ENCODE measurements around the gene TDO2.

Gene TDO2

GRCh38 chr4:155954939-155955338, 51.4 kb downstream of the TDO2 start:
- no peak for DNase-seq

- no peak for DNase-seq
Observed at GRCh38 chr4:155956461-155956860, 53.0 kb downstream of the TDO2 start.

- DNase-seq = no peak
Observed at GRCh38 chr4:155959417-155959816, 55.9 kb downstream of the TDO2 start.

- peak; percentile 41 for DNase-seq
Observed at GRCh38 chr4:155960522-155960921, 57.0 kb downstream of the TDO2 start.

- no peak for DNase-seq
Observed at GRCh38 chr4:155961575-155961974, 58.1 kb downstream of the TDO2 start.

- DNase-seq = no peak
Observed at GRCh38 chr4:155962767-155963166, 59.3 kb downstream of the TDO2 start.

GRCh38 chr4:155964016-155964891, 60.8 kb downstream of the TDO2 start:
- DNase-seq = no peak

- DNase-seq = no peak
Observed at GRCh38 chr4:155966171-155966570, 62.7 kb downstream of the TDO2 start.

- no peak for DNase-seq
Observed at GRCh38 chr4:155966731-155967395, 63.4 kb downstream of the TDO2 start.
